HG02938 (cell line): ENCODE data around the gene ANO2.
"Not testable (repeated sequence)": the region's sequence is repeated elsewhere in the genome, so short reads cannot be mapped to it uniquely, and the experiment has no call there.

Experiments
- ATAC-seq: cut with Tn5 transposase; IDR thresholded peaks from one replicate; pipeline ENCODE4 v1.9.1; 2021; ENCODE audit warnings: mild to moderate bottlenecking, moderate library complexity; ENCODE audit not compliant: unreplicated experiment

ANO2 gene

GRCh38 chr12:5561057-5561456, 384.0 kb downstream of the ANO2 start:
- no peak for ATAC-seq

GRCh38 chr12:5560265-5560664, 384.8 kb downstream of the ANO2 start:
- no peak for ATAC-seq

GRCh38 chr12:5557906-5558305, 387.2 kb downstream of the ANO2 start:
- ATAC-seq, result no peak

- ATAC-seq, result no peak
Measured at GRCh38 chr12:5556946-5557673, 387.9 kb downstream of the ANO2 start.

- ATAC-seq, result no peak
Measured at GRCh38 chr12:5556033-5556614, 388.9 kb downstream of the ANO2 start.

- no peak for ATAC-seq
Measured at GRCh38 chr12:5554711-5555110, 390.3 kb downstream of the ANO2 start.

- no peak for ATAC-seq
Measured at GRCh38 chr12:5549011-5549410, 396.0 kb downstream of the ANO2 start.

- no peak for ATAC-seq
Measured at GRCh38 chr12:5548152-5548943, 396.7 kb downstream of the ANO2 start.

GRCh38 chr12:5546616-5547015, 398.4 kb downstream of the ANO2 start:
- ATAC-seq, result no peak

- ATAC-seq, result no peak
Measured at GRCh38 chr12:5537771-5538170, 407.3 kb downstream of the ANO2 start.

GRCh38 chr12:5537026-5537615, 407.9 kb downstream of the ANO2 start:
- not testable (repeated sequence) for ATAC-seq

- ATAC-seq, result no peak
Measured at GRCh38 chr12:5535541-5535940, 409.5 kb downstream of the ANO2 start.

GRCh38 chr12:5534426-5535199, 410.4 kb downstream of the ANO2 start:
- no peak for ATAC-seq

GRCh38 chr12:5533368-5533767, 411.7 kb downstream of the ANO2 start:
- no peak for ATAC-seq

- no peak for ATAC-seq
Measured at GRCh38 chr12:5525783-5526367, 419.2 kb downstream of the ANO2 start.

GRCh38 chr12:5524769-5525436, 420.2 kb downstream of the ANO2 start:
- no peak for ATAC-seq

GRCh38 chr12:5524116-5524768, 420.8 kb downstream of the ANO2 start:
- no peak for ATAC-seq

GRCh38 chr12:5523396-5524115, 421.5 kb downstream of the ANO2 start:
- no peak for ATAC-seq
